Hematopoietic multipotent progenitor cell treated with erythropoietin and hydrocortisone succinate and interleukin-3 and kit ligand, for 6 days (in vitro differentiated cells): ENCODE data around the gene P2RY2.
"Not testable (repeated sequence)": the region's sequence is repeated elsewhere in the genome, so short reads cannot be mapped to it uniquely, and the experiment has no call there.

Experiments used
- DNase-seq: peaks from one replicate; pipeline ENCODE4 v3.0.0-alpha.2; 2015

P2RY2 gene

DNA sequence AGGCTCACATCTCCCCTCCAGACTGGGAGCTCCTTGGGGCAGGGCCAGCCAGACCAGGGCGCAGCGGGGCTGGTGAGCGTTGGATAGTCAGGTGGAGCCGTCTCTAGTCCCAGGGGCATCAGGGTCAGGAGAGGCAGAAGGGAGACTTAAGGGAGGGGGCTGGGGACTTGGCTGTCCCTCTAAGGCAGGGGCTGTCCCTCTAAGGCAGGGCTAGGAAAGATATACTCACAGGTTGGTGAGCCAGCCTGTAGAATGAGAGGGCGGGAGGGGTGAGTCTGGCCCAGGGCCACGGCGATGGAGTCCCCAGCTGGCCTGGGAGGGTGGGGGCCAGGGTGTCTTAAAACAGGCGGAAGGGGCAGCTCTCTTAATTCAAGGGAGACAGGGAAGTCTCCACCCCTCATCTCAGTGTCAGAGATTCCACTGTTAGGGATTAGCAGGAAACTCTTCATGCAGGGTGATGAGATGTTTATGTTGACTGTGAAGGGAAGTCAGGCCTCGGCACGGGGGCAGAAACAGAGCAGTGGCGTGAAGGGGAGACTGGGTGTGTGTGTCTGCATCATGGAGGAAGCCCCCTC lies 11.3 kb downstream of the P2RY2 start:
- DNase-seq = no peak

DNA sequence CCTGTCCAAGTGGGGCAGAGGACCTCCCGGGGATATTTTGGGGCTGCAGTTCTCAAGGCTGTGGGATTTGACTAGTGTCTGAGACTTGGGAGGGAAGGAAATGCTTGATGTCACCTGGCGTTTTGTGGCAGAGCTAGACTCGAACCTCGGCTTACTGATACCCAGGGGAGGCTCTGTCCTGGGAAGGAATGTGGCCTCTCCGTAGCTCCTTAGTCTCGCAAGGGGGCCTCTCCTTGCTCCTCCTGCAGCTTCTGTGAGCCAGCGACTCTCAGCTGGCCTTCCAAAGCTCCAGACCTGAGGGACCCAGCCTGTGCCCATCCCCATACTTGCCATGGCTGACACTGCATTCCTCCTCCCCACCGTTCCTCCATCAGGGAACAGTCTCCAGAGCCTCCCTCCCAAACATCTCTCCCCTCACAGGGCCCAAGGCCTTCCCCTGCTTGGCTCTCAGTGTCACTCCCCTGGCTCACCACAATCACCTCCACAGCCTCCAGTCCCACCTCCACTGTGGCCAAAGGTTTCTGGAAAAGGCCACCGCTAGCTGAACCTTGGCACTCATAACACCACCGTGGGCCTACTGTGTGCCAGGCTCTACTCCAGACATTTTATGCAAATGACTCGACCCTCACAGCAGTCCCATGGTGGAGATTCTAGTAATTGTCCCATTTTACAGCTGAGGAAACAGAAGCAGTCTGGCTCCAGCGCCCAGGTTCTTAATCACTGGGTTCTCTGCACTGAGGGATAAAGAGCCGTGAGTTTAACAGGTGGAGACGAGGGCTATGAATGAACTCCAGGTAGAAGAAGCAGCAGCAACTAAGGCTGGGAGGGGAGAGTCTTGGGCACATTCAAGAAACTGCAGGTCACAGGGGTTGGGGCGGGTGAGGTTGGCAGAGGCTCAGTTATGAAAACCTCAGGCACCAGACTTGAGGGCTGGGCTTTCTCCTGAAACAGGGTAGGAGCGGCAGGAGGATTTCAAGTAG lies 12.1 kb downstream of the P2RY2 start:
- DNase-seq = no peak

GRCh38 chr11:73230931-73231330 lies 12.8 kb downstream of the P2RY2 start:
- no peak for DNase-seq

DNA sequence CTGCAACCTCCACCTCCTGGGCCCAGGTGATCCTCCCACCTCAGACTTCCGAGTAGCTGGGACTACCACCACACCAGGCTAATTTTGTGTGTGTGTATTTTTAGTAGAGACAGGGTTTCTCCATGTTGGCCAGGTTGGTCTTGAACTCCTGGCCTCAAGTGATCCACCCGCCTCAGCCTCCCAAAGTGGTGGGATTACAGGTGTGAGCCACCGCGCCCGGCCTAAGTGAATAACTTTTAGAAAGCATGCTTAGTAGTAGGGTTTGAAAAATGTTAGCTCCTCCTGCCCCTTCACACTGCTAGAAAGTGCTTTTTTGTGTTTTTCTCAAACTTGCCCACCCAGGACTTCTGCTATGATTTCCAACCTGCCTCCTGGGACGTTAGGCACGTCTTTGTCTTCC lies 14.4 kb downstream of the P2RY2 start:
- DNase-seq = not testable (repeated sequence)

- no peak for DNase-seq
Observed at GRCh38 chr11:73233211-73233610, 15.1 kb downstream of the P2RY2 start.

- DNase-seq = no peak
Observed at GRCh38 chr11:73233692-73234470, 15.8 kb downstream of the P2RY2 start.

DNA sequence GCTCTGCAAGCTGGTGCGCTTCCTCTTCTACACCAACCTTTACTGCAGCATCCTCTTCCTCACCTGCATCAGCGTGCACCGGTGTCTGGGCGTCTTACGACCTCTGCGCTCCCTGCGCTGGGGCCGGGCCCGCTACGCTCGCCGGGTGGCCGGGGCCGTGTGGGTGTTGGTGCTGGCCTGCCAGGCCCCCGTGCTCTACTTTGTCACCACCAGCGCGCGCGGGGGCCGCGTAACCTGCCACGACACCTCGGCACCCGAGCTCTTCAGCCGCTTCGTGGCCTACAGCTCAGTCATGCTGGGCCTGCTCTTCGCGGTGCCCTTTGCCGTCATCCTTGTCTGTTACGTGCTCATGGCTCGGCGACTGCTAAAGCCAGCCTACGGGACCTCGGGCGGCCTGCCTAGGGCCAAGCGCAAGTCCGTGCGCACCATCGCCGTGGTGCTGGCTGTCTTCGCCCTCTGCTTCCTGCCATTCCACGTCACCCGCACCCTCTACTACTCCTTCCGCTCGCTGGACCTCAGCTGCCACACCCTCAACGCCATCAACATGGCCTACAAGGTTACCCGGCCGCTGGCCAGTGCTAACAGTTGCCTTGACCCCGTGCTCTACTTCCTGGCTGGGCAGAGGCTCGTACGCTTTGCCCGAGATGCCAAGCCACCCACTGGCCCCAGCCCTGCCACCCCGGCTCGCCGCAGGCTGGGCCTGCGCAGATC lies 16.5 kb downstream of the P2RY2 start:
- no peak for DNase-seq

- DNase-seq = no peak
Observed at GRCh38 chr11:73235236-73235786, 17.2 kb downstream of the P2RY2 start.

- DNase-seq = no peak
Observed at GRCh38 chr11:73236205-73236765, 18.2 kb downstream of the P2RY2 start.

- peak; percentile 80 for DNase-seq
Observed at GRCh38 chr11:73236854-73237253, 18.8 kb downstream of the P2RY2 start.

GRCh38 chr11:73237471-73238290 lies 19.6 kb downstream of the P2RY2 start:
- DNase-seq = no peak

DNA sequence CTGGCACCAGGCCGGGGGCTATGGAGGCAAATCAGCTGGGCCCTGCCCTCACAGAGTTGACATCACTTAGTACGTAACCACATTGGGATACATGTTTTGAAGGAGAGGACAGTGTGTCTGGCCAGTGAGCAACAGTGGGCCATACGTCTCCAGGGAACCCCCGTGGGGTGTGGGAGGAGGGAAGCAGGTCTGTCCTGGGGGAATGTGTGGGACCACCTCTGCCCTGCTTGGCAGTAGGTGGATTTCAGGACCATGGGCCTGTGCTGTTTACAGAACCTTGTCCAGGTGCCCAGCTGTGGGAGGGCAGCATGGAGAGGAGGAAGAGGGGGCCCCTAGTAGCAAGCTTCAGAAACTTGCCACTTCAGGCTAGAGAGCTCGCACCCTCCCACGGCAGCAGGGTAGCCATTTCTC lies 21.0 kb downstream of the P2RY2 start:
- DNase-seq = no peak

DNA sequence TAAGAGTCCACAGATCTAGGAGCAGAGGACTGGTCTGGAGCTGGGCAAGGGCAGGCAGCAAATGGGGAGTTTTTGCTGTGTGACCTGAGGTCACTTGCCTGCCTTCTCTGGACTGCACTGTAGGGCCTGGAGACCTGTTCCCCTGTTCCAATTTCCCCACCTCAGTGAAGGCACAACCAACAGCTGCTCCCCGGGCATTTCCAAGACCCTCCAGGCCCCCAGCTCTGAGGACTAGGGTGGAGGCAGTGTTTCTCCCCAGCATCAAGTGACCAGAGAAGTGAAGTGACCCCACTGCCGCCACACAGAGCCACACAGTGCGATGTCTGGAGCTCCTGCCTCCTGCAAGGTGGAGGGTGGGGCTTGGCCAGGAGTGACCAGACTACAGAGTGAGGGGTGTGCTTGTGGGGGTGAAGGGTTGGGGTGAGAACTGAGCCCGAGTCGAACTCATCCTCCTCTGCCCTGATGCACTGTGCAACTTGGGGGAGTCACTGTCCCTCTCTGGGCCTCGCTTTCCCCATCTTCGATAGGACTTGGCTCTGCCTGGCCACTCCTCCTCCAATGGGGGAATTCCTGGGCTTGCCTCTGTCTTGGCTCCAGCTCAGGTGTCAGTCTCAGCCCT lies 21.6 kb downstream of the P2RY2 start:
- DNase-seq = no peak

- DNase-seq = no peak
Observed at GRCh38 chr11:73240190-73240781, 22.2 kb downstream of the P2RY2 start.

GRCh38 chr11:73241300-73241699 lies 23.2 kb downstream of the P2RY2 start:
- no peak for DNase-seq

GRCh38 chr11:73242251-73243092 lies 24.4 kb downstream of the P2RY2 start:
- peak; percentile 90 for DNase-seq

- DNase-seq = no peak
Observed at GRCh38 chr11:73243093-73243485, 25.0 kb downstream of the P2RY2 start.

GRCh38 chr11:73244589-73245240 lies 26.6 kb downstream of the P2RY2 start:
- no peak for DNase-seq

GRCh38 chr11:73245461-73245860 lies 27.4 kb downstream of the P2RY2 start:
- DNase-seq = no peak
